Measurements from ENCODE around the gene MYO16.
"Not testable (repeated sequence)": the region's sequence is repeated elsewhere in the genome, so short reads cannot be mapped to it uniquely, and the experiment has no call there.

MYO16 gene

GRCh38 chr13:108747843-108748242 is 118.4 kb downstream of the MYO16 start:
- no peak for DNase-seq

- DNase-seq: no peak
Observed at GRCh38 chr13:108752276-108752675, 122.9 kb downstream of the MYO16 start.

- DNase-seq: no peak
Observed at GRCh38 chr13:108755083-108755482, 125.7 kb downstream of the MYO16 start.

- no peak for DNase-seq
Observed at GRCh38 chr13:108760129-108760528, 130.7 kb downstream of the MYO16 start.

GRCh38 chr13:108760541-108760940 is 131.1 kb downstream of the MYO16 start:
- no peak for DNase-seq

GRCh38 chr13:108768035-108768434 is 138.6 kb downstream of the MYO16 start:
- DNase-seq: no peak

GRCh38 chr13:108769213-108770070 is 140.0 kb downstream of the MYO16 start:
- no peak for DNase-seq

GRCh38 chr13:108775597-108775996 is 146.2 kb downstream of the MYO16 start:
- DNase-seq: no peak

GRCh38 chr13:108776650-108777049 is 147.2 kb downstream of the MYO16 start:
- no peak for DNase-seq

- DNase-seq: no peak
Observed at GRCh38 chr13:108777421-108778420, 148.3 kb downstream of the MYO16 start.

GRCh38 chr13:108779308-108779707 is 149.9 kb downstream of the MYO16 start:
- no peak for DNase-seq

GRCh38 chr13:108780706-108781105 is 151.3 kb downstream of the MYO16 start:
- DNase-seq: no peak

GRCh38 chr13:108781312-108781711 is 151.9 kb downstream of the MYO16 start:
- no peak for DNase-seq

GRCh38 chr13:108782480-108782879 is 153.1 kb downstream of the MYO16 start:
- DNase-seq: not testable (repeated sequence)

GRCh38 chr13:108785844-108786243 is 156.4 kb downstream of the MYO16 start:
- DNase-seq: no peak

GRCh38 chr13:108786456-108787200 is 157.2 kb downstream of the MYO16 start:
- no peak for DNase-seq

GRCh38 chr13:108787700-108788414 is 158.4 kb downstream of the MYO16 start:
- no peak for DNase-seq

GRCh38 chr13:108789476-108789875 is 160.1 kb downstream of the MYO16 start:
- DNase-seq: no peak

- DNase-seq: no peak
Observed at GRCh38 chr13:108795841-108796240, 166.4 kb downstream of the MYO16 start.

GRCh38 chr13:108797354-108797753 is 167.9 kb downstream of the MYO16 start:
- no peak for DNase-seq

- no peak for DNase-seq
Observed at GRCh38 chr13:108807841-108808240, 178.4 kb downstream of the MYO16 start.

- DNase-seq: no peak
Observed at GRCh38 chr13:108812165-108812564, 182.8 kb downstream of the MYO16 start.
